ENCODE measurements around the gene CNNM1. TPM values are rescaled to one million over a fixed set of nuclear protein-coding genes. Genes with fewer than 3 reads are reported as not detected.

CNNM1 gene
- total RNA-seq, 1 donor from 2014 or later = 0.20 TPM

DNA sequence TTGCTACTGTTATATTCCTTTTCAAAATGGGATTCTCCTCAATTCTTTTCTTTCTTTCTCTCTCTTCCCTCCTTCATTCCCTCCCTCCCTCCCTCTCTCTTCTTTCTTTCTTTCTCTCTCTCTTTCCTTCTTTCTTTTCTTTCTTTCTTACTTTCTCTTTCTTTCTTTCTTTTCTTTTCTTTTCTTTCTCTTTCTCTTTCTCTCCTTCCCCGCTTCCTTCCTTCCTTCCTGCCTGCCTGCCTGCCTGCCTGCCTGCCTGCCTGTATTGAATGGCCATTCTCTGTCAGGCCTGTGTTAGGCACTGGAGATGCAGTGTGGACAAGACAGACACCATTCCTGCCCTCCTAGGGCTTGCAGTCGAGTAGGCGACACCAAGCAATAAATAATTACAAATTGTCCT, 11.5 kb downstream of the CNNM1 start:
- no peaks in the 10 kb centered on the region for H3K36me3 Mint-ChIP-seq (ENCODE audit: low read depth)
- peaks cover 14% of the 10 kb centered on the region for H3K4me1 Mint-ChIP-seq (ENCODE audit: low read depth)
- H3K27ac Mint-ChIP-seq (ENCODE audit: unreplicated experiment) = no peak overlapping the region
- H3K27me3 Mint-ChIP-seq (ENCODE audit: low read depth) = peaks cover 16% of the 10 kb centered on the region
- no peak overlapping the region for H3K4me3 Mint-ChIP-seq (ENCODE audit: unreplicated experiment)
- TF ChIP-seq, protein P1, sequence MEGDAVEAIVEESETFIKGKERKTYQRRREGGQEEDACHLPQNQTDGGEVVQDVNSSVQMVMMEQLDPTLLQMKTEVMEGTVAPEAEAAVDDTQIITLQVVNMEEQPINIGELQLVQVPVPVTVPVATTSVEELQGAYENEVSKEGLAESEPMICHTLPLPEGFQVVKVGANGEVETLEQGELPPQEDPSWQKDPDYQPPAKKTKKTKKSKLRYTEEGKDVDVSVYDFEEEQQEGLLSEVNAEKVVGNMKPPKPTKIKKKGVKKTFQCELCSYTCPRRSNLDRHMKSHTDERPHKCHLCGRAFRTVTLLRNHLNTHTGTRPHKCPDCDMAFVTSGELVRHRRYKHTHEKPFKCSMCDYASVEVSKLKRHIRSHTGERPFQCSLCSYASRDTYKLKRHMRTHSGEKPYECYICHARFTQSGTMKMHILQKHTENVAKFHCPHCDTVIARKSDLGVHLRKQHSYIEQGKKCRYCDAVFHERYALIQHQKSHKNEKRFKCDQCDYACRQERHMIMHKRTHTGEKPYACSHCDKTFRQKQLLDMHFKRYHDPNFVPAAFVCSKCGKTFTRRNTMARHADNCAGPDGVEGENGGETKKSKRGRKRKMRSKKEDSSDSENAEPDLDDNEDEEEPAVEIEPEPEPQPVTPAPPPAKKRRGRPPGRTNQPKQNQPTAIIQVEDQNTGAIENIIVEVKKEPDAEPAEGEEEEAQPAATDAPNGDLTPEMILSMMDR (IDR thresholded peaks at IDR 0.05) = no peak
- H3K9me3 Mint-ChIP-seq (ENCODE audit: low read depth) = no peaks in the 10 kb centered on the region
- no peak for DNase-seq (ENCODE audit: low spot score)

DNA sequence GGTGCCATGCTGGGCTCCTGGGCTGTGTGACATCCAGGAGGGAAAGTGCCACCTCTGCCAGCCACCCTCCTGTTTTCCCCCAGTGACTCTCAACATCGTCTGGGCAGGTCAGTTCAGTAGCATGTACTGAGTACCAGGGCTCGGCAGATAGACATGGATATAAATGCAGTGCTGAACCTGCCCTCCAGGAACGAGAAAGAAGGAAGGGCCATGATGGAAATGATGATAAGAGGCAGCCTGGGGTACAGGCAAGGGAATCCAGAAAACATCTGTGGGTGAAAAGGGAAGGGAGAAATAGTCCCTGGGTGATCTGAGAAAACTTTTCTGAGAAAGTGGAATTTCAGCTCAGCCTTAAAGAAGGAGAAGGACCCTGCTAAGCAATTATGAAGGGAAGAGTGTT, 12.1 kb downstream of the CNNM1 start:
- Mint-ChIP-seq H3K27ac (ENCODE audit: unreplicated experiment) (no peak overlapping the region), H3K36me3 (ENCODE audit: low read depth) (no peaks in the 10 kb centered on the region), H3K4me1 (ENCODE audit: low read depth) (peaks cover 14% of the 10 kb centered on the region)

DNA sequence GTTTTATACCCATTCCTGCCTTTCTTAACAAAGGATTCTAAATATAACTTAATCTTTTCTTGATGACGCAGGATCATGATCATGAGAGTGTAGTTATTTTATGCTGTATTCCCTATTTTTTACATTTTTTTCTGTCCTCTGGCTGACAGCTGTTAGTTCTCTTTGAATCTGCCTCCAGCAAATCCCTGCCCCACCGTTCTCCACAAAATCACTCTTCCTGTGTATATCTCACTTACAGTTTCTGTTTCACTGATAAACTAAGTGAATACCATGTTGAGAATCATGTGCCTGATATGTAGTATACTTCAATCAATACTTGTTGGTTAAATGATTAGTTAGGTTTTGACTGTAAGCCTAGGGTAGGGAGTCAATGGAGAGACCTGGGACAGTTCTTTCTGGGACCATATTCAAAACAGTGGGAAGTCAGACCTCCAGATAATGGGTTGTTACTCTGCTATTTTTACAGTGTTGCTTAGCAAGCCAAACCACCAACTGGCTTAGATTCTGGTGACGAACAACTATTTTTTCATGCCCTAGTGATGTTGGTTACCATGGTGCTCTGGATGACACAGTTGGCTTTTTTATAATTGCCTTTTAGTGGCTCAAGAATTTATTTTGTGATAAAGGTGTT, 12.8 kb downstream of the CNNM1 start:
- peaks cover 16% of the 10 kb centered on the region for H3K27me3 Mint-ChIP-seq (ENCODE audit: low read depth)
- no peak overlapping the region for H3K4me3 Mint-ChIP-seq (ENCODE audit: unreplicated experiment)
- TF ChIP-seq, protein P1 (IDR thresholded peaks at IDR 0.05) = no peak
- H3K36me3 Mint-ChIP-seq (ENCODE audit: low read depth) = no peaks in the 10 kb centered on the region
- no peaks in the 10 kb centered on the region for H3K9me3 Mint-ChIP-seq (ENCODE audit: low read depth)
- peaks cover 14% of the 10 kb centered on the region for H3K4me1 Mint-ChIP-seq (ENCODE audit: low read depth)
- no peak for DNase-seq (ENCODE audit: low spot score)
- H3K27ac Mint-ChIP-seq (ENCODE audit: unreplicated experiment) = no peak overlapping the region

More for the DNA sequence above, 12.1 kb downstream of the CNNM1 start:
- H3K27me3 Mint-ChIP-seq (ENCODE audit: low read depth) = peaks cover 14% of the 10 kb centered on the region
- H3K9me3 Mint-ChIP-seq (ENCODE audit: low read depth) = no peaks in the 10 kb centered on the region
- TF ChIP-seq, protein P1 (IDR thresholded peaks at IDR 0.05) = no peak
- no peak for DNase-seq (ENCODE audit: low spot score)
- no peak overlapping the region for H3K4me3 Mint-ChIP-seq (ENCODE audit: unreplicated experiment)

- peaks cover 12% of the 10 kb centered on the region for H3K27me3 Mint-ChIP-seq (ENCODE audit: low read depth)
- H3K9me3 Mint-ChIP-seq (ENCODE audit: low read depth) = no peaks in the 10 kb centered on the region
- H3K27ac Mint-ChIP-seq (ENCODE audit: unreplicated experiment) = no peak overlapping the region
- no peak for DNase-seq (ENCODE audit: low spot score)
- peaks cover 7% of the 10 kb centered on the region for H3K4me1 Mint-ChIP-seq (ENCODE audit: low read depth)
- no peak overlapping the region for H3K4me3 Mint-ChIP-seq (ENCODE audit: unreplicated experiment)
- no peaks in the 10 kb centered on the region for H3K36me3 Mint-ChIP-seq (ENCODE audit: low read depth)
- TF ChIP-seq, protein P1 (IDR thresholded peaks at IDR 0.05) = no peak
Observed at GRCh38 chr10:99343262-99343661, 14.1 kb downstream of the CNNM1 start.

GRCh38 chr10:99344715-99345114, 15.6 kb downstream of the CNNM1 start:
- peaks cover 12% of the 10 kb centered on the region for H3K27me3 Mint-ChIP-seq (ENCODE audit: low read depth)
- no peaks in the 10 kb centered on the region for H3K36me3 Mint-ChIP-seq (ENCODE audit: low read depth)
- H3K27ac Mint-ChIP-seq (ENCODE audit: unreplicated experiment) = no peak overlapping the region
- no peak overlapping the region for H3K4me3 Mint-ChIP-seq (ENCODE audit: unreplicated experiment)
- no peak for DNase-seq (ENCODE audit: low spot score)
- TF ChIP-seq, protein P1 (IDR thresholded peaks at IDR 0.05) = no peak
- H3K9me3 Mint-ChIP-seq (ENCODE audit: low read depth) = no peaks in the 10 kb centered on the region
- H3K4me1 Mint-ChIP-seq (ENCODE audit: low read depth) = no peaks in the 10 kb centered on the region

Measured in chondrocyte (in vitro differentiated cells).